Activated T-helper 17 cell treated with anti-CD3 and anti-CD28 coated beads, Interleukin-2, amount 50 U/mL, for 72 hours (primary cell): Measurements from ENCODE around the gene CEP57L1. TPM values are rescaled to one million over a fixed set of nuclear protein-coding genes. Genes with fewer than 3 reads are reported as not detected.
"Not testable (repeated sequence)": the region's sequence is repeated elsewhere in the genome, so short reads cannot be mapped to it uniquely, and the experiment has no call there.

Experiments
- ATAC-seq: fragments of 150-1000 bp; cut with Tn5 transposase; replicated peaks from 2 replicates; pipeline ENCODE4 v1.10.0; 2021; ENCODE audit warnings: mild to moderate bottlenecking, moderate library complexity
- H3K27ac Mint-ChIP-seq: one replicate; pipeline ENCODE4 v1.8.0; 2022; ENCODE audit warnings: mixed read lengths
- H3K27me3 Mint-ChIP-seq: one replicate; pipeline ENCODE4 v1.8.0; 2022; ENCODE audit warnings: mixed read lengths
- H3K36me3 Mint-ChIP-seq: one replicate; pipeline ENCODE4 v1.8.0; 2022; ENCODE audit warnings: low read depth, mild to moderate bottlenecking, mixed read lengths
- H3K4me1 Mint-ChIP-seq: one replicate; pipeline ENCODE4 v1.8.0; 2022; ENCODE audit warnings: mixed read lengths
- H3K4me3 Mint-ChIP-seq: one replicate; pipeline ENCODE4 v1.8.0; 2022; ENCODE audit warnings: mild to moderate bottlenecking, mixed read lengths
- H3K9me3 Mint-ChIP-seq: one replicate; pipeline ENCODE4 v1.8.0; 2022; ENCODE audit warnings: mixed read lengths
- total RNA-seq, 2 donors: library from RNA; stranded (reverse); gene quantifications; one replicate each; pipeline ENCODE4 v1.2.3, GENCODE V29; 2022

CEP57L1 gene
- total RNA-seq, 2 donors from 2014 or later: 20.9 to 21.8 TPM

GRCh38 chr6:109112663-109113062 lies 17.4 kb downstream of the CEP57L1 start:
- not testable (repeated sequence) for H3K36me3 Mint-ChIP-seq, H3K4me1 Mint-ChIP-seq, H3K27ac Mint-ChIP-seq, ATAC-seq, H3K4me3 Mint-ChIP-seq, H3K27me3 Mint-ChIP-seq, H3K9me3 Mint-ChIP-seq

GRCh38 chr6:109117346-109118035 lies 22.2 kb downstream of the CEP57L1 start:
- H3K4me3 Mint-ChIP-seq: no peak overlapping the region
- ATAC-seq: no peak
- no peaks in the 10 kb centered on the region for H3K9me3 Mint-ChIP-seq
- H3K27ac Mint-ChIP-seq: no peak overlapping the region
- no peaks in the 10 kb centered on the region for H3K36me3 Mint-ChIP-seq
- no peaks in the 10 kb centered on the region for H3K27me3 Mint-ChIP-seq
- peaks cover 19% of the 10 kb centered on the region for H3K4me1 Mint-ChIP-seq

- Mint-ChIP-seq H3K27me3 (no peaks in the 10 kb centered on the region), H3K9me3 (no peaks in the 10 kb centered on the region), H3K4me3 (no peak overlapping the region), H3K27ac (no peak overlapping the region), H3K4me1 (peaks cover 14% of the 10 kb centered on the region), H3K36me3 (no peaks in the 10 kb centered on the region)
- ATAC-seq: no peak
Measured at GRCh38 chr6:109118337-109118736, 23.0 kb downstream of the CEP57L1 start.

- peaks cover 14% of the 10 kb centered on the region for H3K4me1 Mint-ChIP-seq
- H3K27ac Mint-ChIP-seq: no peak overlapping the region
- no peak for ATAC-seq
Measured at GRCh38 chr6:109118871-109119354, 23.6 kb downstream of the CEP57L1 start.

GRCh38 chr6:109121411-109121810 lies 26.1 kb downstream of the CEP57L1 start:
- Mint-ChIP-seq H3K27ac (no peak overlapping the region), H3K4me1 (peaks cover 14% of the 10 kb centered on the region), H3K9me3 (no peaks in the 10 kb centered on the region), H3K4me3 (no peak overlapping the region), H3K36me3 (no peaks in the 10 kb centered on the region), H3K27me3 (no peaks in the 10 kb centered on the region)
- ATAC-seq: no peak

More at GRCh38 chr6:109118871-109119354, 23.6 kb downstream of the CEP57L1 start:
- Mint-ChIP-seq H3K9me3 (no peaks in the 10 kb centered on the region), H3K4me3 (no peak overlapping the region), H3K27me3 (no peaks in the 10 kb centered on the region), H3K36me3 (no peaks in the 10 kb centered on the region)

GRCh38 chr6:109124219-109124618 lies 28.9 kb downstream of the CEP57L1 start:
- Mint-ChIP-seq H3K4me1 (peaks cover 12% of the 10 kb centered on the region), H3K36me3 (no peaks in the 10 kb centered on the region), H3K27ac (no peak overlapping the region), H3K27me3 (no peaks in the 10 kb centered on the region), H3K4me3 (no peak overlapping the region), H3K9me3 (no peaks in the 10 kb centered on the region)
- no peak for ATAC-seq

GRCh38 chr6:109125504-109125903 lies 30.2 kb downstream of the CEP57L1 start:
- Mint-ChIP-seq H3K27ac (no peak overlapping the region), H3K9me3 (no peaks in the 10 kb centered on the region), H3K36me3 (peaks cover 5% of the 10 kb centered on the region), H3K4me3 (no peak overlapping the region), H3K4me1 (peaks cover 8% of the 10 kb centered on the region), H3K27me3 (no peaks in the 10 kb centered on the region)
- no peak for ATAC-seq

- no peak for ATAC-seq
Measured at GRCh38 chr6:109130065-109130464, 34.8 kb downstream of the CEP57L1 start.

GRCh38 chr6:109135600-109135999 lies 40.3 kb downstream of the CEP57L1 start:
- not testable (repeated sequence) for H3K9me3 Mint-ChIP-seq, H3K27me3 Mint-ChIP-seq, ATAC-seq, H3K27ac Mint-ChIP-seq, H3K4me1 Mint-ChIP-seq, H3K4me3 Mint-ChIP-seq, H3K36me3 Mint-ChIP-seq

More at GRCh38 chr6:109130065-109130464, 34.8 kb downstream of the CEP57L1 start:
- no peaks in the 10 kb centered on the region for H3K9me3 Mint-ChIP-seq
- peaks cover 5% of the 10 kb centered on the region for H3K4me1 Mint-ChIP-seq
- no peaks in the 10 kb centered on the region for H3K27me3 Mint-ChIP-seq
- H3K4me3 Mint-ChIP-seq: no peak overlapping the region
- H3K36me3 Mint-ChIP-seq: peaks cover 5% of the 10 kb centered on the region
- no peak overlapping the region for H3K27ac Mint-ChIP-seq

GRCh38 chr6:109136039-109136438 lies 40.7 kb downstream of the CEP57L1 start:
- not testable (repeated sequence) for H3K36me3 Mint-ChIP-seq, H3K27ac Mint-ChIP-seq, ATAC-seq, H3K4me3 Mint-ChIP-seq, H3K4me1 Mint-ChIP-seq, H3K9me3 Mint-ChIP-seq, H3K27me3 Mint-ChIP-seq

- not testable (repeated sequence) for H3K27me3 Mint-ChIP-seq, H3K36me3 Mint-ChIP-seq, H3K4me1 Mint-ChIP-seq, ATAC-seq, H3K9me3 Mint-ChIP-seq, H3K27ac Mint-ChIP-seq, H3K4me3 Mint-ChIP-seq
Measured at GRCh38 chr6:109136530-109136929, 41.2 kb downstream of the CEP57L1 start.

- ATAC-seq: no peak
- H3K27me3 Mint-ChIP-seq: no peaks in the 10 kb centered on the region
- H3K4me3 Mint-ChIP-seq: no peak overlapping the region
- H3K27ac Mint-ChIP-seq: no peak overlapping the region
- peaks cover 5% of the 10 kb centered on the region for H3K36me3 Mint-ChIP-seq
- no peaks in the 10 kb centered on the region for H3K9me3 Mint-ChIP-seq
- H3K4me1 Mint-ChIP-seq: no peaks in the 10 kb centered on the region
Measured at GRCh38 chr6:109139109-109139508, 43.8 kb downstream of the CEP57L1 start.

- H3K9me3 Mint-ChIP-seq, ATAC-seq, H3K36me3 Mint-ChIP-seq, H3K4me3 Mint-ChIP-seq, H3K27me3 Mint-ChIP-seq, H3K4me1 Mint-ChIP-seq, H3K27ac Mint-ChIP-seq: not testable (repeated sequence)
Measured at GRCh38 chr6:109142067-109142466, 46.8 kb downstream of the CEP57L1 start.

- no peaks in the 10 kb centered on the region for H3K9me3 Mint-ChIP-seq
- H3K4me3 Mint-ChIP-seq: no peak overlapping the region
- ATAC-seq: no peak
- no peaks in the 10 kb centered on the region for H3K4me1 Mint-ChIP-seq
- H3K36me3 Mint-ChIP-seq: peaks cover 11% of the 10 kb centered on the region
- no peak overlapping the region for H3K27ac Mint-ChIP-seq
- no peaks in the 10 kb centered on the region for H3K27me3 Mint-ChIP-seq
Measured at GRCh38 chr6:109143191-109143590, 47.9 kb downstream of the CEP57L1 start.

- H3K36me3 Mint-ChIP-seq: peaks cover 26% of the 10 kb centered on the region
- not testable (repeated sequence) for ATAC-seq, H3K4me3 Mint-ChIP-seq, H3K4me1 Mint-ChIP-seq, H3K27me3 Mint-ChIP-seq, H3K9me3 Mint-ChIP-seq, H3K27ac Mint-ChIP-seq
Measured at GRCh38 chr6:109148251-109148650, 52.9 kb downstream of the CEP57L1 start.
